GM19397 (cell line): ENCODE measurements around the gene GMCL1.

Source experiments
- ATAC-seq: cut with Tn5 transposase; IDR thresholded peaks from one replicate; pipeline ENCODE4 v1.9.1; 2021; ENCODE audit warnings: mild to moderate bottlenecking, moderate library complexity; ENCODE audit not compliant: unreplicated experiment

GMCL1 gene

DNA sequence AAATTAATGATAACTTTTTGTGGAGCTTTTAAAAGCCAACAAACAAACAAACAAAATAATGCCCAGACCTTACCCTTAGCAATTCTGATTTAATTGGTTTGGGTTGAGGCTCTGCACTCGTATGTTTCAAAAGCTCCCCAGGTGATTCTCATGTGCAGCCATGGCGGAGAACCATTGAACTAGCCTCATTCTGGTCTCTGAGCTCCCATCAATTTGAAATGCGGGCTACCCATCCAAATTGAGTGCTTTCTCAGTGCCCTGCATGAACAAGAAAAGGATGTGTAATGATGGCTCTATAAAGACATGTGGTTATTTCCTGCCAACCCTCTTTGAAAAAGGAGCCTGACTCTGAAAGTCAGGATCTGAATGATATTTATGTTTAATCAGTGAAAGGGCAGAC, 93.7 kb downstream of the GMCL1 start:
- no peak for ATAC-seq

DNA sequence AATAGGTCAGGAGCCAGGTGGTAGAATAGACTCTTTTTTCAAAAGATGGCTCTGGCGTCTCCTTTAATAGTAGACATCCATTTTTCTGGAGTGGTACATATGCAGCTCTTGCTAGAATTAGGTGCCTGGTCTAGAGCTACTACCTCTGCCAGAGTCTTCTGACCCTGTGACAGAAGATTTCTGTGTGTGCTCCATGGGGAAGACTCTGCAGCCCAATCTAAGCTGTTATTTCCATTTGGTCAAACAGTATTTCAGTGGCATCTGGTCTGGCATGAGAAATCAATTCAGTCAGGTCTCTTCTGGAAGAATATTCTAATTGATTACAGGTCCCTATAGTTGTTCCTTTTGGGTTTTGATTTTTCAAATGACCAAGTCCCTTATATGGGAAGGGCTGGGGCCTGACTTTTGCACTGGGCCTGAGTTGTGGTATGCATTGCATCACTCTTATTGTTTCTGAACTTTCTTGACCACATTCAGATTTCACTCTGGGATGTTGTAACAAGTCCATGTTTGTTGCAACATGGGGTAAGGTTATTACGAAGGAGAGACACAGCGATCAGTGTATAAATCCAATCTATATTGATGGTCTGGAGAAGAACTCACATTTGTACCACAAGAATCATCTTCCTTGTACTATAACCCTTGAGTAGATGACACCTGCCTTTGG, 97.5 kb downstream of the GMCL1 start:
- ATAC-seq = no peak
